B cell (primary cell): ENCODE data around the gene NIPSNAP2. TPM values are rescaled to one million over a fixed set of nuclear protein-coding genes. Genes with fewer than 3 reads are reported as not detected.

ENCODE experiments used
- ATAC-seq: fragments of 200-7000 bp; cut with Tn5 transposase; one replicate; pipeline ENCODE4 v1.10.0; 2021; ENCODE audit warnings: low read depth, mild to moderate bottlenecking, moderate number of reproducible peaks, moderate library complexity
- CTCF ChIA-PET: fragments of 350-600 bp; sonication (Branson Sonifier 250); formaldehyde crosslinking; loops from one replicate; lab custom pipeline; 2021; ENCODE audit warnings: antibody characterized with exemption, inconsistent platforms; lab: Charles Lee
- POLR2A ChIA-PET: fragments of 350-600 bp; sonication (Branson Sonifier 250); formaldehyde crosslinking; loops from one replicate; lab custom pipeline; 2021; ENCODE audit warnings: antibody characterized with exemption; lab: Charles Lee
- DNase-seq: peaks from one replicate; pipeline ENCODE4 v3.0.0; 2013
- H2AFZ ChIP-seq: 2 replicates; pipeline ENCODE4 v1.6.1; 2012; ENCODE audit warnings: mild to moderate bottlenecking, low read depth, low read length; ENCODE audit not compliant: insufficient read depth, poor library complexity, severe bottlenecking
- H3K27ac ChIP-seq, 2 donors: 1 replicate in 1 of 2; 2 replicates in 1 of 2; pipeline ENCODE4 v1.5.1; 2012 to 2013; ENCODE audit warnings: low read length in 2 of 2, mild to moderate bottlenecking in 2 of 2, moderate library complexity in 1 of 2
- H3K27me3 ChIP-seq, 4 experiments: fragments of 200-600 bp in 1 of 4; sonication (generic) in 1 of 4; replicated peaks in 1 of 4; 1 replicate in 2 of 4; 2 replicates in 2 of 4; pipeline versions ENCODE4 v1.6.1 to v1.7.0; 2013 to 2016; ENCODE audit warnings: low read length in 3 of 4, mild to moderate bottlenecking in 2 of 4, mixed read lengths in 1 of 4, moderate library complexity in 1 of 4; ENCODE audit not compliant: insufficient read depth in 4 of 4, control insufficient read depth in 3 of 4; ENCODE audit errors: control extremely low read depth in 1 of 4
- H3K36me3 ChIP-seq, 2 experiments: replicated peaks in 1 of 2; 1 replicate in 1 of 2; 2 replicates in 1 of 2; pipeline versions ENCODE4 v1.6.1 to v1.7.1; 2013; ENCODE audit warnings: low read length in 1 of 2; ENCODE audit not compliant: insufficient read depth in 2 of 2, control insufficient read depth in 1 of 2; ENCODE audit errors: control extremely low read depth in 1 of 2, extremely low read depth in 1 of 2
- H3K4me1 ChIP-seq, 2 donors: fragments of 200-600 bp in 1 of 2; sonication (generic) in 1 of 2; 1 replicate in 1 of 2; 2 replicates in 1 of 2; pipeline versions ENCODE4 v1.5.1 to v1.6.1; 2013 to 2017; ENCODE audit warnings: low read length in 2 of 2; ENCODE audit not compliant: control insufficient read depth in 2 of 2, insufficient read depth in 2 of 2
- H3K4me2 ChIP-seq: replicated peaks from 2 replicates; pipeline ENCODE3; 2012; ENCODE audit warnings: mild to moderate bottlenecking, low read depth, low read length; ENCODE audit not compliant: poor library complexity, severe bottlenecking
- H3K4me3 ChIP-seq, 5 experiments: fragments of 200-600 bp in 1 of 5; sonication (generic) in 1 of 5; 1 replicate in 3 of 5; 2 replicates in 2 of 5; pipeline versions ENCODE4 v1.5.1 to v1.7.0; 2011 to 2016; ENCODE audit warnings: low read length in 4 of 5, mild to moderate bottlenecking in 4 of 5, low read depth in 2 of 5, control low read depth in 1 of 5, moderate library complexity in 1 of 5; ENCODE audit not compliant: insufficient read depth in 1 of 5; ENCODE audit errors: control extremely low read depth in 1 of 5, extremely low read depth in 1 of 5
- H3K79me2 ChIP-seq: fragments of 200-600 bp; sonication (generic); one replicate; pipeline ENCODE4 v1.6.0; 2016; ENCODE audit warnings: low read length; ENCODE audit not compliant: control insufficient read depth, insufficient read depth
- H3K9ac ChIP-seq: fragments of 200-600 bp; sonication (generic); 2 replicates; pipeline ENCODE4 v1.6.1; 2017; ENCODE audit warnings: mild to moderate bottlenecking, low read length, moderate library complexity
- H3K9me3 ChIP-seq, 3 donors: one replicate each; pipeline versions ENCODE4 v1.6.1 to v1.7.1; 2013; ENCODE audit warnings: low read length in 2 of 3; ENCODE audit not compliant: control insufficient read depth in 2 of 3, insufficient read depth in 1 of 3; ENCODE audit errors: control extremely low read depth in 1 of 3
- H4K20me1 ChIP-seq: 2 replicates; pipeline ENCODE4 v1.6.0; 2012; ENCODE audit warnings: mild to moderate bottlenecking, low read length; ENCODE audit not compliant: insufficient read depth, control insufficient read depth, poor library complexity, severe bottlenecking
- H3K27ac Mint-ChIP-seq: one replicate; pipeline ENCODE4 v1.8.0; 2021; ENCODE audit warnings: mixed read lengths
- H3K27me3 Mint-ChIP-seq: one replicate; pipeline ENCODE4 v1.8.0; 2021; ENCODE audit warnings: mixed read lengths
- H3K4me1 Mint-ChIP-seq: one replicate; pipeline ENCODE4 v1.8.0; 2021; ENCODE audit warnings: mixed read lengths
- H3K4me3 Mint-ChIP-seq: one replicate; pipeline ENCODE4 v1.8.0; 2021; ENCODE audit warnings: mixed read lengths
- H3K9me3 Mint-ChIP-seq: one replicate; pipeline ENCODE4 v1.8.0; 2022; ENCODE audit warnings: mixed read lengths; ENCODE audit not compliant: insufficient read depth
- EZH2 ChIP-seq: IDR thresholded peaks from 2 replicates; pipeline ENCODE4 v1.6.1; 2012; ENCODE audit warnings: borderline replicate concordance, low read depth, mild to moderate bottlenecking, moderate library complexity, low read length; ENCODE audit not compliant: insufficient read depth, poor library complexity, severe bottlenecking
- WGBS: methylation state at CpG from one replicate; pipeline ENCODE4 v1.1.5; 2013; ENCODE audit warnings: missing lambda C conversion rate; ENCODE audit not compliant: insufficient coverage; 5-methylcytosine and 5-hydroxymethylcytosine counted together
- intact Hi-C: fragments of 100-400 bp; cut with micrococcal nuclease; formaldehyde crosslinking; loops from one replicate; pipeline ENCODE4 v1.10.0; 2022
- polyA minus RNA-seq: library from RNA; depleted of rRNA, polyadenylated mRNA; stranded (reverse); fragments of >200 nt; gene quantifications from 2 replicates; pipeline ENCODE4 v1.2.3, GENCODE V29; 2012
- polyA plus RNA-seq: library from polyadenylated mRNA; depleted of rRNA; stranded (reverse); fragments of >200 nt; gene quantifications from 2 replicates; pipeline ENCODE4 v1.2.3, GENCODE V29; 2012
- total RNA-seq, 2 donors: library from RNA; stranded (reverse); fragments of 120-200 nt in 1 of 2; gene quantifications; 1 replicate in 1 of 2; 2 replicates in 1 of 2; pipeline versions ENCODE4 v1.2.3 to v1.2.4, GENCODE V29; 2013 to 2022
- TF ChIP-seq, protein P1 (sequence below): fragments of 200-600 bp; IDR thresholded peaks from one replicate; pipeline ENCODE4 v1.8.0; 2022; ENCODE audit warnings: antibody characterized with exemption, mild to moderate bottlenecking

NIPSNAP2 gene
- total RNA-seq (40.4 and 42.6 TPM in 2 replicates), polyA plus RNA-seq (19.6 and 22.0 TPM in 2 replicates), polyA minus RNA-seq (34.9 and 38.3 TPM in 2 replicates)
- total RNA-seq (2013), result 31.0 TPM

- Histone ChIP-seq H3K9me3 (no peaks in the 10 kb centered on the region), H3K4me3 (peak within 1 kb of the TSS; percentile 48 to 66 (median 58)), H3K9ac (peak within 1 kb of the TSS; percentile 74), H4K20me1 (peaks cover 15% of the 10 kb centered on the region), H2AFZ (peak within 1 kb of the TSS; percentile 84), H3K27me3 (no peaks in the 10 kb centered on the region), H3K4me2 (peak within 1 kb of the TSS; percentile 83), H3K36me3 (peaks cover 0 to 2% of the 10 kb centered on the region in 2 experiments), H3K4me1 (peaks cover 8 to 16% of the 10 kb centered on the region in 2 donors), H3K27ac (peak within 1 kb of the TSS; percentile 75 to 88), H3K79me2 (peaks cover 53% of the 10 kb centered on the region)
- Mint-ChIP-seq H3K4me3 (peak within 1 kb of the TSS; percentile 91), H3K4me1 (peaks cover 36% of the 10 kb centered on the region), H3K9me3 (no peaks in the 10 kb centered on the region), H3K27me3 (no peaks in the 10 kb centered on the region), H3K27ac (peak within 1 kb of the TSS; percentile 93)
- intact Hi-C loops, result loop anchor here (1.0 to 2.0 kb wide), 5 partner anchors 13 to 1206 kb away; partner anchors contain the start of genes CCT6A, LANCL2, MRPS17 and PSPH
- DNase-seq (peak; percentile 80), ATAC-seq (peak; percentile 90)
- TF ChIP-seq, protein P1, sequence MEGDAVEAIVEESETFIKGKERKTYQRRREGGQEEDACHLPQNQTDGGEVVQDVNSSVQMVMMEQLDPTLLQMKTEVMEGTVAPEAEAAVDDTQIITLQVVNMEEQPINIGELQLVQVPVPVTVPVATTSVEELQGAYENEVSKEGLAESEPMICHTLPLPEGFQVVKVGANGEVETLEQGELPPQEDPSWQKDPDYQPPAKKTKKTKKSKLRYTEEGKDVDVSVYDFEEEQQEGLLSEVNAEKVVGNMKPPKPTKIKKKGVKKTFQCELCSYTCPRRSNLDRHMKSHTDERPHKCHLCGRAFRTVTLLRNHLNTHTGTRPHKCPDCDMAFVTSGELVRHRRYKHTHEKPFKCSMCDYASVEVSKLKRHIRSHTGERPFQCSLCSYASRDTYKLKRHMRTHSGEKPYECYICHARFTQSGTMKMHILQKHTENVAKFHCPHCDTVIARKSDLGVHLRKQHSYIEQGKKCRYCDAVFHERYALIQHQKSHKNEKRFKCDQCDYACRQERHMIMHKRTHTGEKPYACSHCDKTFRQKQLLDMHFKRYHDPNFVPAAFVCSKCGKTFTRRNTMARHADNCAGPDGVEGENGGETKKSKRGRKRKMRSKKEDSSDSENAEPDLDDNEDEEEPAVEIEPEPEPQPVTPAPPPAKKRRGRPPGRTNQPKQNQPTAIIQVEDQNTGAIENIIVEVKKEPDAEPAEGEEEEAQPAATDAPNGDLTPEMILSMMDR, result peak; percentile 58
- no peak for TF ChIP-seq EZH2
- ChIA-PET CTCF (interaction anchor here (0.6 to 3.1 kb wide), 9 partner anchors 10 to 600 kb away, joined by 3 to 25 read pairs (median 5); partner anchors contain the start of genes CCT6A and PSPH), POLR2A (interaction anchor here (0.5 to 1.4 kb wide), 5 partner anchors 46 to 599 kb away, joined by 3 to 6 read pairs (median 3); no protein-coding TSS in a partner anchor)
- WGBS, result under 1% methylated on average over 105 of the region's 105 CpGs
These were observed at the start of gene NIPSNAP2 for GRCh38 chr7:55964261-55965099. Gene NIPSNAP2 (plus strand): TSS chr7:55964585. CDS start chr7:55964610, 25 bp downstream.

- WGBS, result no CpG with 5 or more reads among the region's 1 CpG
- Histone ChIP-seq H3K4me1 (no peaks in the 10 kb centered on the region), H3K36me3 (peaks cover 0 to 5% of the 10 kb centered on the region in 2 experiments), H4K20me1 (no peaks in the 10 kb centered on the region), H3K27me3 (no peaks in the 10 kb centered on the region), H3K4me3 (no peak overlapping the region), H3K79me2 (no peaks in the 10 kb centered on the region), H3K4me2 (no peak overlapping the region), H3K9me3 (no peaks in the 10 kb centered on the region), H3K9ac (no peak overlapping the region), H3K27ac (no peak overlapping the region), H2AFZ (no peak overlapping the region)
- intact Hi-C loops, result no loop called here
- Mint-ChIP-seq H3K4me1 (no peaks in the 10 kb centered on the region), H3K9me3 (no peaks in the 10 kb centered on the region), H3K4me3 (no peak overlapping the region), H3K27ac (no peak overlapping the region), H3K27me3 (no peaks in the 10 kb centered on the region)
- POLR2A ChIA-PET, result no interaction called here
- CTCF ChIA-PET, result no interaction called here
- ATAC-seq, result no peak
- TF ChIP-seq, protein P1, result no peak
- TF ChIP-seq EZH2, result no peak
- DNase-seq, result no peak
These were observed 46.6 kb upstream of the NIPSNAP2 start for GRCh38 chr7:55917771-55918170.
